ENCODE measurements around the gene TMEM94.
"Not testable (repeated sequence)": the region's sequence is repeated elsewhere in the genome, so short reads cannot be mapped to it uniquely, and the experiment has no call there.

Gene TMEM94

DNA sequence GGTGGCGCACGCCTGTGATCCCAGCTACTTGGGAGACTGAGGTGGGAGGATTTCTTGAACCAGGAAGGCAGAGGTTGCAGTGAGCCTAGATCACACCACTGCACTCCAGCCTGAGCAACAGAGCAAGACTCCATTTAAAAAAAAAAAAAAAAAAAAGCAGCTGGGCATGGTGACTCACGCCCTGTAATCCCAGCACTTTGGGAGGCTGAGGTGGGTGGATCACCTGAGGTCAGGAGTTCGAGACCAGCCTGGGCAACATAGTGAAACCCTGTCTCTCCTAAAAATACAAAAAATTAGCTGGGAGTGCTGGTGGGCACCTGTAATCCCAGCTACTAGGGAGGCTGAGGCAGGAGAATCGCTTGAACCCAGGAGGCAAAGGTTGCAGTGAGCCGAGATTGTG lies 10.5 kb upstream of the TMEM94 start:
- not testable (repeated sequence) for DNase-seq (ENCODE audit: low read depth)

DNA sequence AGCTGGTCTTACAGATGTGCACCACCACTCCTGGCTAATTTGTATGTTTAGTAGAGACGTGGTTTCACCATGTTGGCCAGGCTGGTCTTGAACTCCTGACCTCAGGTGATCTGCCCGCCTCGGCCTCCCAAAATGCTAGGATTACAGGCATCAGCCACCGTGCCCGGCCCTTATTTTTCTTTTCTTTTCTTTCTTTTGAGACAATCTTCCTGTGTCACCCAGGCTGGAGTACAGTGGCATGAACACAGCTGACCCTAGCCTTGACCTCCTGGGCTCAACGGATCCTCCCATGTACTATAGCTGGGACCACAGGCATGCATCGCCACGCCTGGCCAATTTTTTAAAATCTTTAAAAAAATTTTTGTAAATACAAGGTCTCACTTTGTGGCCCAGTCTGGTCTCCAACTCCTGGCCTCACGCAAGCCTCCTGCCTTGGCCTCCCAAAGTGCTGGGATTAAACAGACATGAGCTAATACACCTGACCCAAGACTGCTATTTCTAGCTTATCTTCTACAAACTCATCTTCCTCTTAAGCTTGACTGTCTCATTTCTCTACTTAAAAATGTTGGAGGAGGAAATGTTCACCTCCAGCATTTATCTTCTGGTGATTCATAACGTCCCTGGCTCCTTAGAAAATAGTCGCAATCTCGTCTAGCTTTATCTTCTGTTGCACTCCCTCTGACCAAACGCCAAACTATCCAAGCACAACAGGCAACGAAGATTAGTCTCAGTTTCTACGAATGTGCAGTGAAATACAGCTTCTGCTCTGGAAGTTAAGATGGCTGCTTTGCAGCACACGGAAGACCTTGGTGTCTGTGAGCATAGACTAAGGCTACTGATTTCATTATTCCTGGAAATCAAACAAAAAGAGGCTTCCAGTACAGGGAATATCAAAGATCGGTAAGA lies 8.2 kb upstream of the TMEM94 start:
- DNase-seq (ENCODE audit: low read depth): no peak

DNA sequence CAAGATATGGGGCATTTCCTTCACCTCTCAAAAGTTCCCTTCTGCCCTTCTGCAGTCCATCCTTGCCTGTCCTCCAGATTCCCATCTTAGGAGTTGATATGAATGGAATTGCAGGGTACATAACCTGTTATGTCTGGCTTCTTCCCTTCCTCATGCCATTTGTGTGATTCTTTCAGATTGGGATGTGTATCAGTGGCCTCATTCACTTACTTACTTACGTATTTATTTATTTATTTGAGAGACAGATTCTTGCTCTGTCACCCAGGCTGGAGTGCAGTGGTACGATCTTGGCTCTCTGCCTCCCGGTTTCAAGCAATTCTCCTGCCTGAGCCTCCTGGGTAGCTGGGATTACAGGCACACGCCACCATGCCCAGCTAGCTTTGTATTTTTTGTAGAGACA lies 6.2 kb upstream of the TMEM94 start:
- no peak for DNase-seq (ENCODE audit: low read depth)

DNA sequence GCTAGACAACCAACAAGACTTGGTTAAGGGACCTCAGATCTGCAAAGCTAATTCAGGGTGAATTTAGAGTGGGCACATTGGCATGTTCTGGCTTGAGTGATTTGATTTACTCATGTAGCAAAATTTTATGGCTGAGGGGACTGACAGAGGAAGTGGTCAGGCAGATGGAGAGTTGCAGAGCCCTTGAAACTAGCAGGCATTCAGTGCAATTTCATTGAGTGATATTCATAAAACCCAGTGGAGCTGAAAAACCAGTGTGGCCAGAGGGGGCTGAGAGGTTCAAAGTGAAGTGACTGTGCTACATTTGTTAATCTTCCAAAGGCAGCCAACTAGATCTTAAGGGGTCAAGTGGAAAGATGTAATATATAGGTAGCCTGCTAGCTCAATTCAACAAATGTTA lies 2.2 kb upstream of the TMEM94 start:
- no peak for DNase-seq (ENCODE audit: low read depth)

DNA sequence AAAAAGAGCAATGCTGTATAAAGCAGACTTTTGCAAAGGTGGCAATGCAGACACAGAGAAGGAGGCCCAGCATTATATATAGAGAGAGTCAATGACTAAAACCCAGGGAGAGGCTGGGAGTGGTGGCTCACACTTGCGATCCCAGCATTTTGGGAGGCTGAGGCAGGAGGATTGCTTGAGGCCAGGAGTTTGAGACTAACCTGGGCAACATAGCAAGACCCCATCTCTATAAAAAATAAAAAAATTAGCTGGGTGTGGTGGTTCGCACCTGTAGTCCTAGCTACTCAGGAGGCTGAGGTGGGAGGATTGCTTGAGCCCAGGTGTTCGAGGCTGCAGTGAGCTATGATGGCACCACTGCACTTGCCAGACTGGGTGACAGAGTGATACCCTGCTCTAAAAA lies 1.8 kb upstream of the TMEM94 start:
- DNase-seq (ENCODE audit: low read depth): not testable (repeated sequence)

DNA sequence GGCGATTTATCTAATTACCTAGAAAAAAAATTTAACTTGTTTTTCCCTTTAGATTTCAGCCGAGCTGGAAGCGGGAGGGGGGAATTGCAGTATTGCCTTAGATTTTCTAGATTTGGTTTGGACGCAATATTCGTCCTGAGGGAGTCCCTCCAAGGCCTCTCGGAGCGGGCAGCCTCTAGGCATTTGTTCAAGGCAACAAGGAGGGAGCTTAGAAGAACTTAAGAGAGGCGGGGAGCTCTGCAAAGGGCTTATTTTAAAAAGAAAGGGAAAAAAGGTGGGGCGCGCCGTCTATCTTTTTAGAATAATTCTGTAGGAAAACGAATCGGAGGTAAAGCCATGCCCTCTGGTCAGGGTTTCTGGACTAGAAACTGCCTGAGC lies 407 bp upstream of the TMEM94 start:
- DNase-seq (ENCODE audit: low read depth): no peak

DNA sequence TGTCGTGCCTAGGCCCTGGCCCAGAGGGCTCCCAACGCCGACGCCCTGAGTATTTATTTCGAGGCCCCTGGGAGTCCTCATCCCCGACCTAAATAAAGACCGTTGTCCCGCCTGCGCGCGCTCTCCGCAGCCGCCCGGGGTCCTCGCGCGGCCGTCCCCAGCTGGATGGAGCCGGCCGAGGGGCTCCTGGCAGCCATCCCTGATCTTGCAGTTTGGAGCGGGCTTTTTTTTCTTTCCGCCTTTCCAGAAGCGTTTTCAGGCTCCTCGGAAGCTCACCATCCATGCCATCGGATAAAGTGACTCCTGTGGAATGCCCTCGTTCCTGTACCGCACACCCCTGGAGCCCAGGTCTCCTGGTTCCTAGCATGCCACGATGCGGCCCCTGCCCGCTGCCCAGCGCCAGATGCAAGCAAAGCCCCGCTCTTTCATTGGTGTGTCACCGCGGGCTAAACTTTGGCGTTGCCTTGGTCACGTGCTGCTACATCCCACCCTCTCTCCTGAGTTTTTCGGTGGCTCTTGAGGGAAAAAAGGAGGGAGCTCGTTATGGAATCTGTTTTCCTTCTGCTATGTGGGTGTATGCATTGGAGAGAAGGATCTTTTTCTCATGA lies 716 bp downstream of the TMEM94 start:
- peak; percentile 31 for DNase-seq (ENCODE audit: low read depth)

DNA sequence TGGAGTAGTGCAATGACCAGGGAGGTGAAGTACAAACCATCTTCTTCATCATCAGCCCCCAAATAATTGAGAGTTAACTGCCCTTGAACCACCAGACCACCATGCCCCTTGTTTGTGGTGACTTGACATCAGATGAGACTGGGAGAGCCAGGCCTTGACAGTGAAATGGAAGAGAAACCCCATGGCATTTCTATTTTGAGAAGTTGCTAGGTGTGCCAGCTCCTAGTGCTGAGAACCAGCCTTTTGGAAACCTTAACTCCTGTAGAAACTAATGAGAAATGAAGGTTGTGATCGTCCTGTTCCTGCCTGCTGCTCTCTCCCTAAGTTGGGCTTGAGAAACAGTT lies 2.8 kb downstream of the TMEM94 start:
- no peak for DNase-seq (ENCODE audit: low read depth)

DNA sequence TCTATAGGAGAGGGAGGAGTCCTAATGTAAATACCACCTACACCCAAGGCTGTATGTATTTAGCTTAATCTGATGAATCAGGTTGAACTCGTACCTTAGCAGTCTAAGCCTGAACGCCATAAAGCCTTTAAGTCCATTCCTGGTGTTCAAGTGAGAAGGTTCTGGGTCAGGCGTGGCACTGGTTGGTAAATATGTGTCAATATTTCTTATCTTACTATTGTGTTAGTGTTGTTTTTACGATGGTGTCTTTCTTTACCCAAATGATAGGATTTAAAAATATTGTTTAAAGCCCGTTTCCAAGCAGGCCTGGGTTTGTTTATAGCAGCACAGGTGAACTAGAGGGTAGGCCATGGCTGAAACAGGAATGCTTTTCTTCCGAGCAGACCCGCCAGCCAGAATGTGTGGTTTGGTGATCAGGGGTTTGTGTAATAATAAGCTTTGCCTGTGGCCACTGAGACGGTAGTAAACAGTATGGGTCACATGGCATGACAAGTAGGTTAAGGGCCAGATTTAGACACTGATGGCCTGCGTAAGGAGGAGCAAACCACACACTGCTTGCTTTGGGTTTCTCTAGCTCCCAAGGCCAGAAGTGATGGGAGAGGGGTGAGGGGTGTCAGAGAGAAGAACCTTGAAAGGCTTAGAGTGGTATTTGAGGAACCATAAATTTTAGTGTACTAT lies 3.3 kb downstream of the TMEM94 start:
- no peak for DNase-seq (ENCODE audit: low read depth)

DNA sequence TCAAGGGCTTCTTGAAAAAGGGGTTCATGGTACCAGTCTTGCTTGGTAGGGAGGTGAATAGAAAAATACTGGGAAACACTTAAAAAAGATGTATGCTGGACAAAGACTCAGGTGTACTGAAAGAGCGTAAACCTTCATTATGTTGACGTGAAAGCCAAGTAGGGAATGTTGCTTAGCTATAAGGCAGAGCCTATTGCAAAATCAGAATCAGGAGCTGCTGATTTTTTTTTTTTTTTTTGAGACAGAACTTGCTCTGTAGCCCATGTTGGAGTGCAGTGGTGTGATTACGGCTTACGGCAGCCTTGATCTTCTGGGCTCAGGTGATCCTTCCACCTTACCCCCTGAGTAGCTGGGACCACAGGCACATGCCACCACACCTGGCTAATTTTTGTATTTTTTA lies 3.9 kb downstream of the TMEM94 start:
- no peak for DNase-seq (ENCODE audit: low read depth)

DNA sequence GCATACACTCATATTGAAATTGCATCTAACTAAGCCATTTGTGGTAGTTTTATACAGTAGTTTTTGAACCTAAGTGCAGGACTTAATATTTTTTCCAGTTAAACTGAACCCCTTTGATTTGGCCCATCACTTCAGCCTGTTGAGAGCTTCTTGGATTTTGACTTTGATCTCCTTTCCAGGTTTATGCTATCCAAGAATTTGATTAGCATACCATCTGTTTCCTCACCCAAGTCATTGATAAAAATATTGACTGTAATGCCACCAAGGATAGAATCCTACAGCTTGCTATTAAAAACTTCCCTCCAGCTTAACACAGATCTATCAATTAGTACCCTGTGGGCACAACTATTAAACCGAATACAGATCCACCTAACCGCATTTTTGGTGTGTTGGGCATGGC lies 7.2 kb downstream of the TMEM94 start:
- no peak for DNase-seq (ENCODE audit: low read depth)

DNA sequence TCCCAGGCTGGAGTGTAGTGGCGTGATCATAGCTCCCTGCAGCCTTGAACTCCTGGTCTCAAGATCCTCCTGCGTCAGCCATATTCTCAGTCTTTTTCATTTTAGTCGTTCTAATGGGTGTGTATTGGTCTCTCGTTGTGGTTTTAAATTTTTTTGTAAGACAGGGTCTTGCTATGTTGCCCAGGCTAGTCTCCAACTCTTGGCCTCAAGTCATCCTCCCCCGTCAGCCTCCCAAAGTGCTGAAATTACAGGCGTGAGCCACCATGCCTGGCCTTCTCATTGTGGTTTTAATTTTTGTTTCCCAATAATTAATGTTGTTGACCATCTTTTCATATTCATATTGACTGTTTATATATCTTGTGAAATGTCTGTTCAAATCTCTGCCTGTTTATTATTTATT lies 8.6 kb downstream of the TMEM94 start:
- DNase-seq (ENCODE audit: low read depth): no peak

DNA sequence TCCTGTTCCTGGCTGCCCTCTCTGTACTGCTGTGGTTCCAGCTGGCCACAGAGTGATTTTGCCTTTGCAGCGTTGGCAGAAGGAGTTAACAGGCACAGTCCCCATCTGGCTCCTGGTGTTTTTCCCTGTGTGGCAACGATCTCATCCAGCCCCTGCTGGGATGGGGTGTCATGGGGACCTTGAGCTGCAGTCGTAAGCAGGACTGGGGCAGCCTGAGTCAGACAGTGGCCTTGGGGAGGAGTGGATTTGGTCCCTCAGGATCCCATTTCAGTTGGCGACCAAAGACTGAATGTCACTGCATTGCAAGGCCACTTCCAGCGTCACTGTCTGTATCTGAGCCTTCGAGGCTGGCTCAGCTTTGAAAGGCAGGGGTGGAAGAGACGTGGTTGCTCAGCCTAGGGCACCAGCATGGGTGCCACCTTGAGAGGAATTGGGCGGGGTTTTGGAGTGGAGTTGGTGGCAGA lies 11.9 kb downstream of the TMEM94 start:
- DNase-seq (ENCODE audit: low read depth): no peak

DNA sequence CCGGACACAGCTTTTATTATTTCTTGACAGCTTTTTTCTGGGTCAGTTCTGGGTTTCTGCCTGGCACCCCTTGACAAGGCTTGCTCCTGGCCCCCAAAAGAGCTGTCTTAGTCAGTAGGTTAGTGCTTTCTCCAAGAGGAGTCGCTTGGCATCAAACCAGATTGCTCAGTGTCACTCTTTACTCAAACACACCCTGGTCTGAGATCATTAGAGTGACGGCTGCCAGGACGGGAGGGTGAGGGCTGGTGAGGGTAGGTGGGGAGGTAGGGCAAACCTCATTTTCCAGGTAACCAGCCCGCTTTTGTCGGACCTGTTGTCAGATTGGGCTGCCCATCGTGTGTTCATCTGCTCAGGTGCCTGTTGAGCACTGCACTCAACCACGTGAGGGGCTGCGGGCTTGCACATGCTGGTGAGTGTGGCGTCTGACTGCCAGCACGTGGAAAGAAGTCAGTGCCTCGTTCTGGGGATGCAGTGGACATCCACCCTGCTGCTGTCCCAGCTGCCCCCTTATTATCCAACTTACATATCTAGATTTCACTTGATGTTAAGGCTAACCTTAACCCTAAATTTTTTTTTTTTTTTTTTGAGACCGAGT lies 12.4 kb downstream of the TMEM94 start:
- no peak for DNase-seq (ENCODE audit: low read depth)

DNA sequence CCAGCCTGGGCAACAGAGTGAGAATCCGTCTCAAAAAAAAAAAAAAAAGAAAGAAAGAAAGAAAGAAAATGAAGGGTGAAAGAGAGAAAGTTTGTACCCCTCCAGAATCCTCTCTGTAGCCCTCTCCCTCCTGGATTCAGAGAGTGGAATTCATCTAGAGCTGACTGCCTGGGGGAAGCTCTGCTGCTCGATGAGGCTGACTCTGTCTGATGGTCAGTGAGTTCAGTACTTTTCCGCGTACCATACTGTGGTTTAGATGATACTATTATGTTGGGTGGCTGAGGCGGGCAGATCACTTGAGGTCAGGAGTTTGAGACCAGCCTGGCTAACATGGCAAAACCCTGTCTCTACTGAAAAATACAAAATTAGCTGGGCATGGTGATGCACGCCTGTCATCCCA lies 14.8 kb downstream of the TMEM94 start:
- DNase-seq (ENCODE audit: low read depth): no peak

DNA sequence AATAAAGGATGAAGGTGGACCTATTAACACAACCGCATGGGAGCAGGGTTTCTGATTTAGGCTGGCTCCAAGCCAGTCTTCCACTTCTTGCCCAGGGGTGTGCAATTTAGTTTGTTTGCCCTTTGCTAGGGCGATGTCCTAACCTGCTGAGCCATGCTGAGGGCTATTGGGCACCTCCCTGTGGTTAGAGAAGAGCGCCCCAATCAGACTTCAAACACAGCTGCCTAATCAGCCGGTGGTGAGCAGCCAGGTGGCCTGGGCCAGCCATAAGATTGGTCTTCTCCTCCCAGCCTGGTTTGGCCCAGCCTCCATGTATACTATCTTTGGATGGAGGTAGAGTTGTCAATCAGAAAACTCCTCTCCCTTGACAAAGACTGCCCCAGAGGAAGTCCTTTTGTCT lies 15.7 kb downstream of the TMEM94 start:
- DNase-seq (ENCODE audit: low read depth): no peak

DNA sequence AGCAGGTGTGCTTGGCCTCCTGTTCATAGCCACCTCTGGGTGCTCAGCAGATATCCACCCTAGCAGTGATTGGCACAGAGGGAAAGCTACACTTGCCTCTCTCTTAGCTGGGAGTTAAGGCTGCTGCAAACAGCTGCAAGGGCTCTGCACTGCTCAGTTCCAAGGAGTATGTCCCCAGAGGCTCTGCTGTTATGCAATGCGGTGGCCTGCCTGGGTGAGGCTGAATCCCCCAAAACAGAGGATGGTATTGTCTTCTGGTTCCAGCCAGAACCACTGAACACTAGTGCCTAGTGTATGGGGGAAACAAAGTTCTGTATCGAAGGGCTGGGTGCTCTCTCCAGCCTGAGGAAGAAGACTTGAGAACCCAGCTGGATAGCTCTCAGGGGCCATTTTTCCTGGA lies 16.8 kb downstream of the TMEM94 start:
- no peak for DNase-seq (ENCODE audit: low read depth)

DNA sequence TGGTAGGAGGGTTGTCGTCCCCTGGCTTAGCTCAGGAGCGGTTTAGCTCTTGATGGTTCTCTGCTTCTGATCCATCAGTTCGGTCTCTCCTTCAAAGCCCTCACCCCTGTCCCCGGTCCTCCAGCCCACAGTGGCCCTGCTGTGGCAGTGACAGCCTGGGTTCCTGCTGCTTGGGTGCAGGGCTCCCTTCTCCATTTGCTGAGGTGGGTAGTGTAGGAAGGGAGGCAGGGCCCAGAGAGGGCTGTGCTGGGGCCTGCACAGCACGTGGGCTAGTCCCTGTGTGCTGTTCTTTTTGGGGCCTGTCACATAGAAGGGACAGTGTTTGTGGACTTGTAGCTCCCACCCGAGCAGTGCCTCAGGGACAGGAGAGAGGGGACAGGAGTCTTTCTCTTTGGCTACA lies 18.3 kb downstream of the TMEM94 start:
- no peak for DNase-seq (ENCODE audit: low read depth)

DNA sequence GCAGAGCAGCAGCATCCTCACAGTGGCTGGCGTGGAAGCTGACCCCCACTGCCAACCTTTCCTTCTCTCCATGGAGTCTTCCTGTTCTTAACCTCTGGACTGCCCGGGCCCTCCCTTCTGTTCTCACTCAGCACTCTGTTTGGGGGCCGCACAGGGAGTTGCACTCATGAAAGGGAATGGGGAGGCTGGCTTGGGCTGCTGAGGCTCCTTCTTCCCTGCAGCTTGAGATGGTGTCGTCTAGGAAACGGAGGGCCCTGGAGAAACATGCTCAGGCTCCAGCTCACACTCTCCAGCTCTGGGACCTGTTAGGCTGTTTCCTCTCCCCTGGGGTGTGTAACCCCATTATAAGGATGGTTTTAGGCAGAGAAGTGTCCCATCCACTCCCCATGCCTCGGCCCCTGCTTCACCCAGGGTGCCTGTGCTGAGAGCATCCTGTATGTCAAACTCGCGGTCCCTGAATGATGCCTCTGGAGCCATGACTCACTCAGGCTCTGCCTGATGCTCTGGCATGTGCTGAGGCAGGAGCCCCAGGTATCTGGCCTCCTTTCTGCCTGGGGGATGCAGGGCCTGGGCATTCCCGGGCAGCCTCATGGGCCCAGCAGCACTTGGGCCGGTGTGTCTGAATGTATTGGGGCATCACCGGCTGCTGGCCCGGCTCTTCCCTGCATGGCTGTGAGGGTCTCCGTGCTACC lies 18.9 kb downstream of the TMEM94 start:
- no peak for DNase-seq (ENCODE audit: low read depth)

DNA sequence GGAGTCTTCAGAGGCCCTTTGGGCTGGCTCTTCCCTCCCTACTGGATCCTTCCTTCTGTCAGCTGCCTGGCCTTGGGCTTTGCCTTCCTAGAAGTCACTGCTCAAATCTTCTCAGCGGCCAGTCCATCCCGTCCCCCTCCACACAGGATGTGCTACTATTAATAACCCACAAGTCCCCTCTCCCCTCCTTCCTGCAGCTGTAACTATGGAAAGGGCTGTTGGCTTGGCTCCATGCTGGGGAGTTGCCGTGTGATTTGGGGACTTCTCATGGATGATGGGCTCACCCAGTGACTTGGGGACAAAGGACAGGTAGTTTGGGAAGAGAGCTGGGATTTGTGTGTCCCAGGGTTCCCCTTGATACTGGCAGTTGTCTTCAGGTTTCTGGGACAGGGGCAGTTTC lies 19.4 kb downstream of the TMEM94 start:
- DNase-seq (ENCODE audit: low read depth): no peak

DNA sequence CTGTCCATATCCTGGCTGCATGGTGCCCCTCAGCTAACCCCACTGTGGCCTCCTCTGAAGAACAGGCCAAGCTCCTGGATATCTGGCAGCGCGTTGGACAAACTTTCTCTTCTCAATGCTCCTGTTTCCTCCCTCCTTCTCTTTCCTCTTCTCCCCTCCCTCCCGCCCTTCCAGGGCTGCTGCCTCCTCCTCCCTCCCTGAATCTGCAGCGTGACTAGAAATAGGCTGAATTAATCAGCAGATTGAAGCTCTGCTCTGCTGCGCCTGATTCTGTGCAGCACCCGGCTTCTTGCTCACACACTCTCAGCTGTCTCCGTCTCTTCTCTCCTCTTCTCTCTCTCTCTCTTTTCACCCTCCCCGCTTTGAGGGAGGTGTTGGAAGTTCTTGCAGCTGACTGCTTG lies 19.8 kb downstream of the TMEM94 start:
- peak; percentile 17 for DNase-seq (ENCODE audit: low read depth)

DNA sequence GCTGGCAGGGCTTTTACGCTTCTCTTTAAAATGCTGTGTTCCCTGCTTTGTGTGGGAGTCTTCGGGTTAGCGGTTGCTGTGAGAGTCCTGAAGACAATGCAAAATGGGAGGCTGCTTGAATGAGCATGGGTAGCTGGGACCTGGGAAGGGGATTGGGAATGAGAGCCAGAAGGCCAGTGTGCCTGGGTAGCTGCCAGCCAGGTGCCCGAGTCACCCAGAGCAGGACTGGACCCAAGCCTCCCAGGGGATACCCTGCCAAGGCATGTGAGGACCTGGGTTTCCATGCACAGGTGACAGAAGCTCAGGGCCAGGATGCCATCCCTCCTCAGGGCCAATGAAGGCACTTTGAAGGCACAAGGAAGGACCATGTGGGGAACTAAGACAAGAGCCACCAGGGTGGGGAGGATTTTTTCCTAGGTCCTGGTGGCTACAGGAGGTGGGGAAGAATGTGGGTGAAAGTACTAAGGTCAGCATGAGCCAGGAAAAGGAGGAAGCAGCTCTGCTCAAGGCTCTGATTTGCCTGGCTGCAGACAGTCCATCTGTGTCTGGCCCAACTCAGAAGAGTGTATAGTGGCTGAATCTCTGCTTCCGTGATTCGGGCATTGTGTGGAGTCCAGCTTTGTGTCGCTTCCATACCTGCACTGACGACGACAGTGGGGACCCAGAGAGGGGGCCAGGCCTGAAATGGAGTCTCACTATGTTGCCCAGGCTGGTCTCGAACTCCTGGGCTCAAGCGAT lies 20.5 kb downstream of the TMEM94 start:
- DNase-seq (ENCODE audit: low read depth): no peak
